ENCODE data around the gene CSPG4. TPM values are rescaled to one million over a fixed set of nuclear protein-coding genes. Genes with fewer than 3 reads are reported as not detected.

CSPG4 gene
- total RNA-seq, 1 experiment from 2014 or later, result 2.0 TPM

GRCh38 chr15:75682181-75683135, 30.2 kb downstream of the CSPG4 start:
- no CpG with 5 or more reads among the region's 40 CpGs for WGBS (ENCODE audit: extremely low coverage, insufficient read length, low lambda C conversion rate)
- H3K27ac Mint-ChIP-seq, result no peak overlapping the region

More at GRCh38 chr15:75682181-75683135, 30.2 kb downstream of the CSPG4 start:
- H3K4me1 Mint-ChIP-seq, result peaks cover 17 to 35% of the 10 kb centered on the region in 2 experiments
- H2BK20ac ChIP-seq (ENCODE audit: low read depth, low read length, poor library complexity, severe bottlenecking), result no peak overlapping the region
- no peak overlapping the region for H2AFZ ChIP-seq (ENCODE audit: low read length)
- no peaks in the 10 kb centered on the region for H4K20me1 ChIP-seq (ENCODE audit: control insufficient read depth, insufficient read depth, insufficient read length)
- no peak overlapping the region for H3K23ac ChIP-seq (ENCODE audit: insufficient read length, low read depth, low read length)
- no peaks in the 10 kb centered on the region for H3K36me3 Mint-ChIP-seq (ENCODE audit: insufficient read depth in 1 of 3, low read depth in 3 of 3)
- H3T11ph ChIP-seq (ENCODE audit: low read length), result no peak overlapping the region
- no peak overlapping the region for H3K56ac ChIP-seq (ENCODE audit: insufficient read length, low read depth, low read length)
- no peak overlapping the region for H4K91ac ChIP-seq (ENCODE audit: insufficient read length, low read depth, low read length)
- H2BK5ac ChIP-seq (ENCODE audit: insufficient read length, low read length), result no peak overlapping the region
- no peak for DNase-seq
- H3K9ac ChIP-seq (ENCODE audit: extremely low read depth, insufficient read length, low read length), result no peak overlapping the region
- no peak overlapping the region for H4K5ac ChIP-seq (ENCODE audit: insufficient read length, low read depth, low read length)
- H3K4ac ChIP-seq (ENCODE audit: low read depth, low read length), result no peak overlapping the region
- no peaks in the 10 kb centered on the region for H3K27me3 ChIP-seq (ENCODE audit: insufficient read depth, low read length)
- peak overlapping the region in 1 of 2 experiments; percentile 32; a peak in 1 of 5 replicates for H3K4me3 Mint-ChIP-seq
- no peaks in the 10 kb centered on the region for H3K79me2 ChIP-seq (ENCODE audit: insufficient read depth, low read length)
- no peaks in the 10 kb centered on the region for H3K4me1 ChIP-seq (ENCODE audit: insufficient read depth, low read length)
- no peak overlapping the region for H2BK12ac ChIP-seq (ENCODE audit: insufficient read length, low read depth, low read length)
- H2BK15ac ChIP-seq (ENCODE audit: low read depth, low read length), result no peak overlapping the region
- no peak overlapping the region for H3K14ac ChIP-seq (ENCODE audit: insufficient read depth, low read length)
- no peaks in the 10 kb centered on the region for H3K9me3 ChIP-seq (ENCODE audit: control insufficient read depth, low read depth, low read length)
- no peak for TF ChIP-seq CTCF (conservative IDR thresholded peaks at IDR 0.05)
- no peak overlapping the region for H4K8ac ChIP-seq (replicated peaks; ENCODE audit: insufficient read length, low read depth, low read length)
- H3K79me1 ChIP-seq (ENCODE audit: insufficient read depth, low read depth, low read length, poor library complexity, severe bottlenecking), result no peaks in the 10 kb centered on the region
- no peak overlapping the region for H3K27ac ChIP-seq (ENCODE audit: insufficient read length, low read depth, low read length)
- H2AK5ac ChIP-seq (ENCODE audit: insufficient read length, low read length), result no peak overlapping the region
- no peak overlapping the region for H3K4me2 ChIP-seq (ENCODE audit: insufficient read depth, insufficient read length, low read length)
- no peaks in the 10 kb centered on the region for H3K9me3 Mint-ChIP-seq
- H3K27me3 Mint-ChIP-seq (ENCODE audit: low read depth), result peaks cover 5% of the 10 kb centered on the region
- H2BK120ac ChIP-seq (ENCODE audit: low read depth, low read length, poor library complexity, severe bottlenecking), result no peak overlapping the region
- no peaks in the 10 kb centered on the region for H3K23me2 ChIP-seq (ENCODE audit: insufficient read length, low read depth, low read length, poor library complexity, severe bottlenecking)
- H3K18ac ChIP-seq (ENCODE audit: insufficient read length, low read depth, low read length), result no peak overlapping the region

Data from H9 (cell line).